HG02588 (cell line): ENCODE measurements around the gene PIWIL1.

Experiments used
- ATAC-seq: cut with Tn5 transposase; IDR thresholded peaks from one replicate; pipeline ENCODE4 v1.9.1; 2021; ENCODE audit warnings: mild to moderate bottlenecking, moderate library complexity; ENCODE audit not compliant: unreplicated experiment

Gene PIWIL1

DNA sequence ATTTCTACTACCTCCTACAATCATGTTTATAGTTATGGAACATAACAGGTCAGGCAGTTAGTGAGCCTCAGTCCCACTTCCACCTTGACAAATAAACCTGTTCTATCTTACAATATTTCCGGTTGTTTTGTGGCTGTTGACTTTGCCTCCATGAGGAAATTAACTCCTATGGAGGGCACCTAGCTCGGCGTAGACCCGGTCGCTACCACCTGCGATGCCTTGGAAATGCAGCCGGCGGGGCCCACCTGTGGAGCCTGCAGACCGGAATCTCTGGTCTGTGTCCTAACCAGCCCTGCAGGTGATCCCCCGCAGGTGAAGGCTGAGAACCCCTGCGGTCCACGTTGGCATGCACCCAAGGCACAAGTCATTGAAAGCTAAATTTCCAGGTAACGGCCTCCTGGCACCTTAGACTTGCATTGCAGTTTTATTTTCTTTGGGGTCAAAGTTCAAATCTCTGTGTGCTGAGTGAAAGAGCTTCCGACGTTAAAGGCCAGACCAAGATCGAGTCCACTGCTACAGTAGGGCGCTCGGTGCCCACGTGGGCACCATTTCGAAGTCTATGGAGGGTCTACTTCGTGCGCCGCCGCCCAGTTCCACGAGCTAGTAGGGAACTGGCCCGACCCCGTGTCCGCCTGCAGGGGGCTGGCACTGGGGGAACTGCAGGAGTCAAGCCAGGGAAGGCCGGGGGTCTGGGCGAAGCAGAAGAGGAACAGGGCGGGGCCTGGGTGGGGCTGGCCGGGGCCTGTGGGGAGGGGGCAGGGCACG lies 782 bp upstream of the PIWIL1 start:
- ATAC-seq: no peak

GRCh38 chr12:130338794-130339601 lies 1.3 kb downstream of the PIWIL1 start:
- no peak for ATAC-seq

DNA sequence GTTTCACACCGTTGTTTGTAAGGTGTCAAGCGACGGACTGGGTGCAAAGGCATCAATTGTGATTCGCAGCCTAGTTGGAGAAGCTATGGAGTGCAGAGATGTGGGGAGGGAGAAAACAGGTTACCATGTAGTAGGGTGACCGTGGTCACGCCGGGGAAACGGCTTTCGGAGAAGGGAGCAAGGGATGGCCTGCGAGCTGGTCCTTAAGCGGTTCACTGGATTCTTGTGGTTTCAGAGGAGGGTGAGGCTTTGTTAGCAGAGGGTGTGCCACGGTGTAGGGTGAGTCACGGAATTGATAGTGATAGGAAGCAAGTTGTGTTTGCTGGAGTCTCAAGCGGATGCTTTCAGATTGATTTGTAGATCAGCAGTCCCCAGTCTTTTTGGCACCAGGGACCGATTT lies 2.3 kb downstream of the PIWIL1 start:
- no peak for ATAC-seq

- ATAC-seq: no peak
Observed at GRCh38 chr12:130342442-130342841, 4.8 kb downstream of the PIWIL1 start.

DNA sequence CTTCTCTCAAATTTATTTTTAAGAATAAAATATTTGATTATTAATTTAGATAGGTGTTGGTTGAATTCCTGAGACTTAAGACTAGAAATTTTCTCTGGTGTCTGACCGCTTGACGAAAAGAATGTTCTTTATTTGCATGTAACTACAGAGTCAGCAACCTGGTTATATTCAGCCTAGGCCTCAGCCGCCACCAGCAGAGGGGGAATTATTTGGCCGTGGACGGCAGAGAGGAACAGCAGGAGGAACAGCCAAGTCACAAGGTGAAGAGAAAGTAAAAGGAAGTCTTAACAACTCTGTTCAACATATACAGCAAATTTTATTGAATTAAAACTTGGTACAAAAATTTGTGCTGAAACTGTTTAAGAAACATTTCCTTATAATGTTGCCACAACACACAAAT lies 5.2 kb downstream of the PIWIL1 start:
- no peak for ATAC-seq

GRCh38 chr12:130344529-130344928 lies 6.8 kb downstream of the PIWIL1 start:
- ATAC-seq: no peak

GRCh38 chr12:130345292-130345691 lies 7.6 kb downstream of the PIWIL1 start:
- no peak for ATAC-seq

DNA sequence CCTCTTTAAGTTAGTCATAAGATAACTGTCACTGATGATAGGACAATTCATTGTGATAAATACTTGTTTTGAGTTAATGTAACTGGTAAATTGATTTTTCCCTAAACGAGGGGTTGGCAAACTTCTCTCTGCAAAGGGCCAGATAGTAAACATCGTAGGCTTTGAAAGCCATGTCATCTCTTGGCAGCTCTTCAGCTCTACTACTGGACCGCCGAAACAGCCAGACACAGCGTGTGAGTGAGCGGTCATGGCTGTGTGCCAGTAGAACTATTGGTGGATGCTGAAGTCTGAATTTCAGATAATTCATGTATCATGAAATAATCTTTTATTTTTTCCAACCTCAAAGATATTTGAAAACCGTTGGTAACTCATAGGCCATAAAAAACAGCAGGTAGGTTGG lies 9.9 kb downstream of the PIWIL1 start:
- no peak for ATAC-seq

GRCh38 chr12:130350715-130351114 lies 13.0 kb downstream of the PIWIL1 start:
- no peak for ATAC-seq

- no peak for ATAC-seq
Observed at GRCh38 chr12:130351326-130351725, 13.6 kb downstream of the PIWIL1 start.

DNA sequence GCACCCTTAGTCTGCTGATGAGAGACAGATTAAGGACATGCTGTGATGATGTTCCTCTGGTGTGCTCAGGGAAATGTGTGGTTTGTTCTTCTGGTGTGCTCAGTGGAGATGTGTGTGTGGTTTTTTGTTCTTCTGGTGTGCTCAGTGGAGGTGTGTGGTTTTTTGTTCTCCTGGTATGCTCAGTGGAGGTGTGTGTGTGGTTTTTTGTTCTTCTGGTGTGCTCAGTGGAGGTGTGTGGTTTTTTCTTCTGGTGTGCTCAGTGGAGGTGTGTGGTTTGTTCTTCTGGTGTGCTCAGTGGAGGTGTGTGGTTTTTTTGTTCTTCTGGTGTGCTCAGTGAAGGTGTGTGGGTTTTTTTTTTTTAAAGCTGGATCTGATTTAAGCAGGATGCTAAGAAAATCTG lies 15.4 kb downstream of the PIWIL1 start:
- no peak for ATAC-seq

- ATAC-seq: no peak
Observed at GRCh38 chr12:130354407-130354806, 16.7 kb downstream of the PIWIL1 start.

- ATAC-seq: no peak
Observed at GRCh38 chr12:130356222-130356621, 18.5 kb downstream of the PIWIL1 start.

DNA sequence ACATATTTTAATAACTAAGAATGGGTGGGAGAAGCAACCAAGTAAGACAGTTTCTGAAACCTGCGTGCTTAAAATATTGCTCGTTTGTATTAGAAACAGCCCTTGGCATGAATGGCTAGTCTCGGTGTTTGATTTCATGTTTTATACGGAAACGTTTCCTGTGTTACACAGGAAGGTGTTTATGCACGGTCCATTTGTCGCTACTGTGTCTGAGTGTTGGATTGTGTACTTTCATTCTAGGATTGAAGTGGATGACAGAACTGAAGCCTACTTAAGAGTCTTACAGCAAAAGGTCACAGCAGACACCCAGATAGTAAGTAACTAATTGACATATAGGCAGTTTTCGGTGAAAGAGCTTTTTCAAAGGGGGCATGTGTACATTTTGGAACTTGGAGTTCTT lies 19.6 kb downstream of the PIWIL1 start:
- no peak for ATAC-seq

DNA sequence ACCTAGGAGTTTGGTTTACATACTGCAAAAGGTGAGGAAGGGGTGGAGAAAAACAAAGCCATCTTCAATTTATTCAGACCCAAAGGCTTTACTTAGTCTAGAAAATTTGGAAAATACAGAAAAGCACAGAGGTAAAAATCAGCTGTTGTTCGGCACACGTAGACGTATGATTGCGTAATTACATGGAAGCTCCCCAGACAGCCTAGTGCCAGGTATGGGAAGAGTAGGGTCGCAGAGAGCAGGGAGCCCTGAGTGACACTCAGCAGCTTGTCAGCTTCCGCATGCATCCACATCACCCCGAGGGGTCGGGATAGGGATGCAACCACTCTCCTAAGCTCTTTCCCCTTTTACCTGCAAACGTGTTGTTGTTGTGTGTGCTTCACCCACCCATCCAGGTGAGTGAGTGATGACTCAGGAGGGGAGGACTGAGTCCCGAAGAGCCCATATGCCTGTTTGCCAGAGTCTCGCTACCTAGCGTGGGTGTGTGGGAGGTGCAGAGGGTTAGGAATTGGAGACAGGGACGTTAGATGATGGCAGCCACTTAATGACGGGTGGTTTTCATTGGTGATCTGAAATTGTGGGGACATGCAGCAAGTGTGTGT lies 20.1 kb downstream of the PIWIL1 start:
- no peak for ATAC-seq

DNA sequence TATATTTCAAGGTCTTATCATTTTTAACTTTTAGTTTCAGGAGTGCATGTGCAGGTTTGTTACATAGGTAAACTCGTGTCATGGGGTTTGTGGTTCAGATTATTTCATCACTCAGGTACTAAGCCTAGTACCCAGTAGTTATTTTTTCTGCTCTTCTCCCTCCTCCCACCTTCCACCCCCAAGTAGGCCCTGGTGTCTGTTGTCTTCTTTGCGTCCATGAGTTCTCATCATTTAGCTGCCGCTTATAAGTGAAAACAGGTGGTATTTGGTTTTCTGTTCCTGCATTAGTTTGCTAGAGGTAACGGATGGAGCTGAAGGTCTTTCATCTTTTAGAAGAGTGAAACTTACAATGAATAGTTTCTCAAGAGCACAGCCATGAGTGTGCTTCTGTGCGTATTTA lies 24.4 kb downstream of the PIWIL1 start:
- no peak for ATAC-seq

DNA sequence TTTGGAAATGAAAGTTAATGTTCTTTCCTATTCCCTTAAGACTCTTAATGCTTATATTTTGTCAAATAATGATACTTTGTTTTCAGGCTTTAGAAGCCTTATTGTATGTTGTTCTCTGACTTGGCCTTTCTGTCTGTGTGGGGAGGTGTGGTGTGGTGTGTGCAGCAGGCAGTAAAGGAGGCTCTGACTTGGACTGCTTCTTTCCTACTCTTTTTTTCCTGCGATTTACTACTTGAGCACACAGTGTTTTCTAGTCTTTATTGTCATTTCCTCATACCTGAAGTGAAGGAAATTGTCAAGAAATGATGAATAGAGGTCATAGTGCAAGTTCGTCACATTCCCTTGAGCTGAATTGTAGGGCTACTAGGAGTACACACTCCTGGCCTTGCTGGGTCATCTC lies 26.9 kb downstream of the PIWIL1 start:
- ATAC-seq: no peak

GRCh38 chr12:130366159-130366558 lies 28.5 kb downstream of the PIWIL1 start:
- no peak for ATAC-seq

GRCh38 chr12:130367003-130367402 lies 29.3 kb downstream of the PIWIL1 start:
- no peak for ATAC-seq

- ATAC-seq: no peak
Observed at GRCh38 chr12:130367523-130367922, 29.8 kb downstream of the PIWIL1 start.

DNA sequence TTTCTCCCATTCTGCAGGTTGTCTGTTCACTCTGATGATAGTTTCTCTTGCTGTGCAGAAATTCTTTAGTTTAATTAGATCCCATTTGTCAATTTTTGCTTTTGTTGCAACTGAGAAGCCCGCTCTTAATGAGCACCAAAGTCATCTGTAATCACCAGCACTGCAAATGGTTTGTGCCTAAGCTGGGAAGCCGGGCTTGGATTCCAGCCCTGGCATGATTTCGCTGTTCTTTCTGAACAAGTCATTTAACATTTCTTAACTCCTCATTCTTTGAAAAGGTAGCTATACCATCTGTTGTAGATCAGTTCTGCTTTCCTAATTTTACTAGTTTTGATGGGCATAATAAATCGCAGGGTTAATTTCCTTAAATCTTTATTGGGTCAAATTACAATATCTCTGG lies 32.1 kb downstream of the PIWIL1 start:
- ATAC-seq: no peak

DNA sequence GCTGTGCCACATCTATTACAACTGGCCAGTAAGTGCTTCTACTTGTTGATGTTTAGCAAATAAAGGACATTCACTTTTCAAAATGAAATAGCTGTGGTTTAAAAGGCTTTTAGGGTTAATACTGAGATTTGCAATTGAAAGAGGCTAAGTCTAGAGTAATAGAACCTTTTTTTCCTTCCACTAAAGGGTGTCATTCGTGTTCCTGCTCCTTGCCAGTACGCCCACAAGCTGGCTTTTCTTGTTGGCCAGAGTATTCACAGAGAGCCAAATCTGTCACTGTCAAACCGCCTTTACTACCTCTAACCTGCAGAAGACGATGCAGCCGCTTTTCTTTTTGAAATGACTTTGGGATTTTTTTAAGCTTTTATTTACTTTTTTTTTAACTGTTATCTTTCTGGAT lies 33.6 kb downstream of the PIWIL1 start:
- no peak for ATAC-seq
